SU-DHL-6 (cell line): ENCODE data around the gene TSPAN8.

ENCODE experiments used
- EZH2phosphoT487 ChIP-seq: fragments of 200-600 bp; sonication (generic), shearing (Covaris generic); conservative IDR thresholded peaks from 2 replicates; pipeline ENCODE4 v1.6.1; 2018; ENCODE audit warnings: mild to moderate bottlenecking, antibody characterized with exemption, low read length, moderate library complexity, mixed read lengths
- TF ChIP-seq, protein P1 (sequence below): fragments of 200-600 bp; sonication (generic); IDR thresholded peaks from one replicate; pipeline ENCODE4 v1.5.1; 2017; ENCODE audit warnings: antibody characterized with exemption, mild to moderate bottlenecking, low read length, moderate library complexity; ENCODE audit not compliant: insufficient read depth, poor library complexity, severe bottlenecking

DNA sequence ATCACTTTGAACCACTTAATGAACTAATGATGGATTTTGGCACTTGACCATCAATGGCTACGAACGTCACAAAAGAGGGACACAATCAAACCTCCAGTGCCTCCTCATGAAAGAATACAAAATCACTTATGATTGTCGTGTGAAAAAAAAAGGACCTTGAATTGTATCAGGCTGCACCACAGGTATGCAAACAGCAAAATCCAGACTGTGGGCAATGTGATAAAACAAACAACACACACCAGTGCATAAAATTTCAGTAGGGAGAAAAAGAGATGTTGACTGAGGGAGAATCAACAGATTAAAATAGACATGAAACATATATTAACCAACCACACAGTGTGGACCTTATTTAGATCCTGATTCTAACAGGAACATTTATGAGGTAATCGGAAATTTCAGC is 2.6 kb downstream of the TSPAN8 start:
- TF ChIP-seq, protein P1, sequence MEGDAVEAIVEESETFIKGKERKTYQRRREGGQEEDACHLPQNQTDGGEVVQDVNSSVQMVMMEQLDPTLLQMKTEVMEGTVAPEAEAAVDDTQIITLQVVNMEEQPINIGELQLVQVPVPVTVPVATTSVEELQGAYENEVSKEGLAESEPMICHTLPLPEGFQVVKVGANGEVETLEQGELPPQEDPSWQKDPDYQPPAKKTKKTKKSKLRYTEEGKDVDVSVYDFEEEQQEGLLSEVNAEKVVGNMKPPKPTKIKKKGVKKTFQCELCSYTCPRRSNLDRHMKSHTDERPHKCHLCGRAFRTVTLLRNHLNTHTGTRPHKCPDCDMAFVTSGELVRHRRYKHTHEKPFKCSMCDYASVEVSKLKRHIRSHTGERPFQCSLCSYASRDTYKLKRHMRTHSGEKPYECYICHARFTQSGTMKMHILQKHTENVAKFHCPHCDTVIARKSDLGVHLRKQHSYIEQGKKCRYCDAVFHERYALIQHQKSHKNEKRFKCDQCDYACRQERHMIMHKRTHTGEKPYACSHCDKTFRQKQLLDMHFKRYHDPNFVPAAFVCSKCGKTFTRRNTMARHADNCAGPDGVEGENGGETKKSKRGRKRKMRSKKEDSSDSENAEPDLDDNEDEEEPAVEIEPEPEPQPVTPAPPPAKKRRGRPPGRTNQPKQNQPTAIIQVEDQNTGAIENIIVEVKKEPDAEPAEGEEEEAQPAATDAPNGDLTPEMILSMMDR = no peak
- no peak for TF ChIP-seq EZH2phosphoT487
